MCF 10A (cell line): ENCODE results near the gene PIK3C2G. TPM values are rescaled to one million over a fixed set of nuclear protein-coding genes. Genes with fewer than 3 reads are reported as not detected.

Experiments
- BruUV-seq: library from RNA; stranded (reverse); fragments of 400-500 nt; replicated peaks from 2 replicates; lab custom pipeline; 2021; lab: Mats Ljungman, UMichigan
- CTCF ChIA-PET: fragments of 300-600 bp; sonication (Branson Sonifier 250); formaldehyde crosslinking; extraction: SDS; loops from one replicate; lab custom pipeline; 2021; ENCODE audit warnings: antibody characterized with exemption, inconsistent platforms; lab: Yijun Ruan, JAX
- POLR2A ChIA-PET: fragments of 300-600, 350-650 bp; sonication (Branson Sonifier 250); formaldehyde crosslinking; extraction: SDS; loops from one replicate; lab custom pipeline; 2020; ENCODE audit warnings: antibody characterized with exemption, inconsistent platforms; lab: Yijun Ruan, JAX
- DNase-seq: peaks from one replicate; pipeline ENCODE4 v3.0.0-alpha.2; 2018; ENCODE audit not compliant: unreplicated experiment
- H3K27ac Mint-ChIP-seq: one replicate; pipeline ENCODE4 v1.8.0; 2022; ENCODE audit warnings: mild to moderate bottlenecking, low read depth, mixed read lengths; ENCODE audit not compliant: unreplicated experiment
- H3K27me3 Mint-ChIP-seq: one replicate; pipeline ENCODE4 v1.8.0; 2022; ENCODE audit warnings: mixed read lengths; ENCODE audit not compliant: insufficient read depth, unreplicated experiment
- H3K36me3 Mint-ChIP-seq: one replicate; pipeline ENCODE4 v1.8.0; 2022; ENCODE audit warnings: mild to moderate bottlenecking, moderate library complexity, mixed read lengths; ENCODE audit not compliant: insufficient read depth, unreplicated experiment
- H3K4me1 Mint-ChIP-seq: one replicate; pipeline ENCODE4 v1.8.0; 2022; ENCODE audit warnings: mixed read lengths; ENCODE audit not compliant: insufficient read depth, unreplicated experiment
- H3K4me3 Mint-ChIP-seq: one replicate; pipeline ENCODE4 v1.8.0; 2022; ENCODE audit warnings: mild to moderate bottlenecking, moderate library complexity, mixed read lengths; ENCODE audit not compliant: unreplicated experiment
- H3K9me3 Mint-ChIP-seq: one replicate; pipeline ENCODE4 v1.8.0; 2022; ENCODE audit warnings: mixed read lengths; ENCODE audit not compliant: unreplicated experiment
- intact Hi-C: fragments of 100-400 bp; cut with micrococcal nuclease; formaldehyde crosslinking; loops from 2 replicates; pipeline ENCODE4 v1.14.1; 2022
- total RNA-seq: library from RNA; stranded (reverse); gene quantifications from 2 replicates; pipeline ENCODE4 v1.2.3, GENCODE V29; 2022
- TF ChIP-seq, protein P1 (sequence below): fragments of 200-600 bp; IDR thresholded peaks from one replicate; pipeline ENCODE4 v1.8.0; 2022; ENCODE audit warnings: antibody characterized with exemption, mild to moderate bottlenecking; ENCODE audit not compliant: unreplicated experiment

PIK3C2G gene
- total RNA-seq, 1 experiment from 2014 or later: 10.6 TPM

DNA sequence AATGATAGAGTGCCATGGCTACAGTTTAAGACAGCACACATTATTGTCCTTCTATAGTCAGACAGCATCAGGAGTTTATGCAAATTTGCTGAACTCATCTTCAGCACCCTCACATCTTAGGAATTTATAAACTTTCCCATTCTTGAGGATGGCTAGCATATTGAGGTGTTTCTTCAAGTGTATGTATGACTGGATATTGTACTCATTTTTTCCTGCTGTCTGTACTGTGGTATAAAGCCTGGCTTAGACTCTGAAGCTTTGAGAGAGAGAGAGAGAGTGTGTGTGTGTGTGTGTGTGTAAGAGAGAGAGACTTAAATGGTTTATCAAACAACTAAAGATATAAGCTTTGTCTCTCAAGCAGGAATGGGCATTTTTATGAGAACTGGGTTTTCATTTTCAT lies 161.6 kb downstream of the PIK3C2G start:
- DNase-seq: no peak
- Mint-ChIP-seq H3K27me3 (no peaks in the 10 kb centered on the region), H3K4me1 (peaks cover 12% of the 10 kb centered on the region), H3K9me3 (no peaks in the 10 kb centered on the region), H3K36me3 (no peaks in the 10 kb centered on the region), H3K4me3 (no peak overlapping the region), H3K27ac (no peak overlapping the region)
- TF ChIP-seq, protein P1, sequence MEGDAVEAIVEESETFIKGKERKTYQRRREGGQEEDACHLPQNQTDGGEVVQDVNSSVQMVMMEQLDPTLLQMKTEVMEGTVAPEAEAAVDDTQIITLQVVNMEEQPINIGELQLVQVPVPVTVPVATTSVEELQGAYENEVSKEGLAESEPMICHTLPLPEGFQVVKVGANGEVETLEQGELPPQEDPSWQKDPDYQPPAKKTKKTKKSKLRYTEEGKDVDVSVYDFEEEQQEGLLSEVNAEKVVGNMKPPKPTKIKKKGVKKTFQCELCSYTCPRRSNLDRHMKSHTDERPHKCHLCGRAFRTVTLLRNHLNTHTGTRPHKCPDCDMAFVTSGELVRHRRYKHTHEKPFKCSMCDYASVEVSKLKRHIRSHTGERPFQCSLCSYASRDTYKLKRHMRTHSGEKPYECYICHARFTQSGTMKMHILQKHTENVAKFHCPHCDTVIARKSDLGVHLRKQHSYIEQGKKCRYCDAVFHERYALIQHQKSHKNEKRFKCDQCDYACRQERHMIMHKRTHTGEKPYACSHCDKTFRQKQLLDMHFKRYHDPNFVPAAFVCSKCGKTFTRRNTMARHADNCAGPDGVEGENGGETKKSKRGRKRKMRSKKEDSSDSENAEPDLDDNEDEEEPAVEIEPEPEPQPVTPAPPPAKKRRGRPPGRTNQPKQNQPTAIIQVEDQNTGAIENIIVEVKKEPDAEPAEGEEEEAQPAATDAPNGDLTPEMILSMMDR: no peak
- ChIA-PET CTCF (no interaction called here), POLR2A (no interaction called here)
- intact Hi-C loops: no loop called here
- BruUV-seq: no TSS peak

DNA sequence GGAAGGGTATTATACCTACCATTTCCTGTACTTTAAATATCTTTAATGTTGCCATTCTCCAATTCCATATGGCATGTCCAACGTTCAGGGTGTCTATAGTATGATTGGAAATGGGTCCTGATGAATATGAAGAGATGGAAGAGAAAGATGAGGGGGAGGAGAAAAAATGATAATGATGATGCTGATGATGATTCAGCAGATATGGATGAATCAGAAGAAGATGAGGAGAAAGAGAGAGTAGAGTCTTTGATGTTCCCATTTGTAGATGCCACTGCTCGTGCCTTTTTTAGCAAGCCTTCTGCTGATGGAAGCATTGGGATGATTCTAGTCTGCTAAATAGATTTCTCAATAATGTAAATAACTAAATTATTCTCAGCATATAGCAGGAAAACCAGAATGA lies 163.5 kb downstream of the PIK3C2G start:
- intact Hi-C loops: no loop called here
- Mint-ChIP-seq H3K4me1 (peaks cover 17% of the 10 kb centered on the region), H3K27ac (no peak overlapping the region), H3K27me3 (no peaks in the 10 kb centered on the region), H3K4me3 (no peak overlapping the region), H3K36me3 (peaks cover 10% of the 10 kb centered on the region), H3K9me3 (no peaks in the 10 kb centered on the region)
- CTCF ChIA-PET: interaction anchor here (0.6 kb wide), 1 partner anchor 44 kb away, joined by 3 read pairs; no protein-coding TSS in a partner anchor
- DNase-seq: no peak
- POLR2A ChIA-PET: no interaction called here
- TF ChIP-seq, protein P1: no peak
- no TSS peak for BruUV-seq

DNA sequence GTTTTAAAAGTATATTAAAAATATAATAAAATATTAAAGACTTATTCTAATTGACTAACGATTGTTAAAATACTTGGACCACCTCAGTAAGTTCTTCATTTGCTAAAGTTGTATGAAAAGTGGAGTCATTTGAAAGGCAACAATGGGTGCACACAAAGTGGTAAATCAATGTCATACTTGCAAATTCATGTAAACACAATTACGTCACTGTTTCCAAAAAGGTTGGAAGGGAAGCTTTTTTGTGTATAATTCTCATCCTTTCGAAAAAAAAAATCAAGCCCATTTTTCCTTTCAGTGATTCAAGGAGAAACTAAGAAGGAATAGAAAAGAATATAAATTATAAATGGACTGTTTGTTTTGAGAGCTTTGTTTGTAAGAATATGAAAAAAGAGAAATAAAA lies 166.2 kb downstream of the PIK3C2G start:
- ChIA-PET CTCF (interaction anchor here (0.6 to 0.9 kb wide), 5 partner anchors 147 to 433 kb away, joined by 3 to 4 read pairs (median 3); no protein-coding TSS in a partner anchor), POLR2A (no interaction called here)
- no peak overlapping the region for H3K4me3 Mint-ChIP-seq
- no peaks in the 10 kb centered on the region for H3K27me3 Mint-ChIP-seq
- H3K27ac Mint-ChIP-seq: no peak overlapping the region
- H3K36me3 Mint-ChIP-seq: peaks cover 10% of the 10 kb centered on the region
- BruUV-seq: no TSS peak
- TF ChIP-seq, protein P1: no peak
- peaks cover 16% of the 10 kb centered on the region for H3K4me1 Mint-ChIP-seq
- intact Hi-C loops: no loop called here
- no peak for DNase-seq
- H3K9me3 Mint-ChIP-seq: no peaks in the 10 kb centered on the region

DNA sequence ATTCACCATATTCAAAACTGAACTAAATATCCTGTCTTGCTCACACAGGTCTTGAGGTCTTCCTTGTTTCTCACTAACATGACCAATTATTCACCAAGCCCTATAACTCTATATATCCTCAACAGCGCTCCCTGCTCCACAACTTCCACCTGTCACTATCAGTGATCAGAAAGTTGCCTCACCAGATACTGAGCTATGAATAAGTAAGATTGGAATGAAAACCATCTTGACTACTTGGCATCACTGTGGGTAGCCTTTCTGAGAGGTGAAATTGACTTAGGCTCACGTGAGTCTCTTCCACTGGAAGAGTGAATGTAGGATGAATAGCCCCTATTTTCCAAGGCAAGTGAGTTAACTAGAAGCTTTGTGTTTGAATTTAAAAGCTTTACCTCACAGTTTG lies 167.1 kb downstream of the PIK3C2G start:
- Mint-ChIP-seq H3K36me3 (peaks cover 10% of the 10 kb centered on the region), H3K4me3 (no peak overlapping the region), H3K27me3 (no peaks in the 10 kb centered on the region), H3K4me1 (peaks cover 10% of the 10 kb centered on the region), H3K27ac (no peak overlapping the region), H3K9me3 (no peaks in the 10 kb centered on the region)
- BruUV-seq: no TSS peak
- ChIA-PET CTCF (interaction anchor here (0.6 to 3.9 kb wide), 12 partner anchors 18 to 865 kb away, joined by 3 to 32 read pairs (median 3); no protein-coding TSS in a partner anchor), POLR2A (no interaction called here)
- intact Hi-C loops: no loop called here
- TF ChIP-seq, protein P1: no peak
- DNase-seq: no peak
